ENCODE results near the gene CDK18.

DNA sequence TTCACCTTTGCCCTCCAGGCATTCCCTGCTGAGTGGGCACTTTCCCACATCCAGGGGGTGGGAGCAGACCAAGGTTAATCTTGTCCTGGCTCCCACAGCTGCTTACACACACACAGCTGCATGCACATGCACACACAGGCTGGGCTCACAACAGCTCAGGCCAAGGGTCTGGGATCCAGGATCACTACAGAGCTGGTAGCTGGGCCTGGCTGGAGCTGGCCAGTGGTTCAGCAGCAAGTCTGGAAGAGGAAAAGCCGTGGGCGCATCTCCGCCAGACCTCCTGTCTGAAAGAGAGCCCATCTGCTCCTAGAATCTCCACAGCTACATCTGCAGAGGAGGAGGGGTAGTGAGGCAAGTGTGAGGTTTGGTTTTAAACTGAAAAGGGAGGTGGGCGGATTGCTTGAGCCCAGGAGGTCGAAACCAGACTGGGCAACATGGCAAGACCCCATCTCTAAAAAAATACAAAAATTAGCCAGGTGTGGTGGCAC, 3.8 kb downstream of the CDK18 start:
- TF ChIP-seq SUZ12 (IDR thresholded peaks at IDR 0.05; ENCODE audit: extremely low read depth, insufficient read depth, insufficient read length) (no peak), ZNF274 (IDR thresholded peaks at IDR 0.05; ENCODE audit: low read depth, low read length) (no peak)

All from NT2/D1 (cell line).